A673 (cell line): ENCODE results near the gene OR51G1. TPM values are rescaled to one million over a fixed set of nuclear protein-coding genes. Genes with fewer than 3 reads are reported as not detected.

Experiments
- BruUV-seq: library from RNA; stranded (reverse); fragments of 400-500 nt; replicated peaks from 2 replicates; lab custom pipeline; 2021; lab: Mats Ljungman, UMichigan
- CTCF ChIA-PET: fragments of 300-600 bp; sonication (Branson Sonifier 250); formaldehyde crosslinking; loops from one replicate; lab custom pipeline; 2022; ENCODE audit warnings: antibody characterized with exemption; lab: Charles Lee
- POLR2A ChIA-PET: fragments of 300-600 bp; sonication (Branson Sonifier 250); formaldehyde crosslinking; loops from one replicate; lab custom pipeline; 2022; ENCODE audit warnings: antibody characterized with exemption; ENCODE audit not compliant: low non-redundant PET; lab: Charles Lee
- DNase-seq: peaks from one replicate; pipeline ENCODE4 v3.0.0-alpha.2; 2015; ENCODE audit warnings: low spot score
- H3K27ac ChIP-seq: fragments of 200-600 bp; sonication (generic); 2 replicates; pipeline ENCODE4 v1.5.1; 2016; ENCODE audit warnings: mixed run types, low read depth, mild to moderate bottlenecking, mixed read lengths, antibody characterized with exemption, low read length; ENCODE audit not compliant: poor library complexity, severe bottlenecking
- H3K27me3 ChIP-seq: fragments of 200-600 bp; sonication (generic); replicated peaks from 2 replicates; pipeline ENCODE4 v1.6.1; 2017; ENCODE audit warnings: mixed run types, low read depth, mild to moderate bottlenecking, mixed read lengths, antibody characterized with exemption, low read length; ENCODE audit not compliant: insufficient read depth, poor library complexity
- H3K36me3 ChIP-seq: fragments of 200-600 bp; sonication (generic); 2 replicates; pipeline ENCODE4 v1.6.1; 2016; ENCODE audit warnings: mixed run types, mild to moderate bottlenecking, mixed read lengths, antibody characterized with exemption, low read length; ENCODE audit not compliant: insufficient read depth, poor library complexity, severe bottlenecking
- H3K4me1 ChIP-seq: fragments of 200-600 bp; sonication (generic); 2 replicates; pipeline ENCODE4 v1.6.1; 2017; ENCODE audit warnings: mixed run types, mild to moderate bottlenecking, mixed read lengths, antibody characterized with exemption, low read length; ENCODE audit not compliant: insufficient read depth, poor library complexity, severe bottlenecking
- H3K4me3 ChIP-seq: fragments of 200-600 bp; sonication (generic); 2 replicates; pipeline ENCODE4 v1.5.1; 2016; ENCODE audit warnings: low read depth, mixed run types, mild to moderate bottlenecking, mixed read lengths, low read length; ENCODE audit not compliant: poor library complexity, severe bottlenecking
- H3K9me3 ChIP-seq: fragments of 200-600 bp; sonication (generic); 2 replicates; pipeline ENCODE4 v1.6.1; 2016; ENCODE audit warnings: mixed run types, low read depth, mild to moderate bottlenecking, mixed read lengths, antibody characterized with exemption, low read length; ENCODE audit not compliant: poor library complexity, severe bottlenecking
- EZH2 ChIP-seq: fragments of 200-600 bp; sonication (generic); IDR thresholded peaks from 2 replicates; pipeline ENCODE4 v1.6.1; 2017; ENCODE audit warnings: borderline replicate concordance, low read depth, mild to moderate bottlenecking, mixed read lengths, antibody characterized with exemption, low read length; ENCODE audit not compliant: poor library complexity, severe bottlenecking
- intact Hi-C: fragments of 100-400 bp; cut with micrococcal nuclease; formaldehyde crosslinking; loops from one replicate; pipeline ENCODE4 v1.10.0; 2022; ENCODE audit not compliant: unreplicated experiment
- total RNA-seq: library from RNA; stranded (reverse); gene quantifications from 2 replicates; pipeline ENCODE4 v1.2.3, GENCODE V29; 2021
- TF ChIP-seq, protein P1 (sequence below): fragments of 300-800, 200-600 bp; sonication (generic); conservative IDR thresholded peaks from 2 replicates; pipeline ENCODE4 v1.5.1; 2017; ENCODE audit warnings: low read depth, mild to moderate bottlenecking, antibody characterized with exemption, low read length, moderate library complexity, mixed read lengths

Gene OR51G1
- total RNA-seq, 1 experiment from 2014 or later: not detected

DNA sequence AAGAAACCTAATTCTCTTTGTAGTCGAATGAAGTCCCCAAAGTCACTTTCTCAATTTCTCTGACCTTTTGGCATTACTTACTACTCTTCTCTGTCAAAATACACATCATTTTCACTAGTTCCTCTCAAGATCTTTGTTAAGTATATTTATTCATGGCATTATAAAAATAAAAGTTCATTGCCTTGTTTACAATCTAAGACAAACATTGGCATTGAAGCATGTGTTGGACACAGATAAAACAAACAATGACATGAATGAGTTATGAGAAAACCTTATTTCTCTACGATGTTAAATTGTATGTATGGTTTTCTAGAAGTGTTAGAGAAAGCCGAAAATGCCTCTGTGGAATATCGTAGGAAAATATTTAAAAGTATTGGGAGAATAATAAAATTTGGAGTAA, 8.6 kb upstream of the OR51G1 start:
- Histone ChIP-seq H3K27ac (no peak overlapping the region), H3K4me1 (no peaks in the 10 kb centered on the region), H3K36me3 (no peaks in the 10 kb centered on the region), H3K4me3 (no peak overlapping the region), H3K9me3 (no peaks in the 10 kb centered on the region), H3K27me3 (no peaks in the 10 kb centered on the region)
- BruUV-seq: no TSS peak
- TF ChIP-seq EZH2: no peak
- TF ChIP-seq, protein P1, sequence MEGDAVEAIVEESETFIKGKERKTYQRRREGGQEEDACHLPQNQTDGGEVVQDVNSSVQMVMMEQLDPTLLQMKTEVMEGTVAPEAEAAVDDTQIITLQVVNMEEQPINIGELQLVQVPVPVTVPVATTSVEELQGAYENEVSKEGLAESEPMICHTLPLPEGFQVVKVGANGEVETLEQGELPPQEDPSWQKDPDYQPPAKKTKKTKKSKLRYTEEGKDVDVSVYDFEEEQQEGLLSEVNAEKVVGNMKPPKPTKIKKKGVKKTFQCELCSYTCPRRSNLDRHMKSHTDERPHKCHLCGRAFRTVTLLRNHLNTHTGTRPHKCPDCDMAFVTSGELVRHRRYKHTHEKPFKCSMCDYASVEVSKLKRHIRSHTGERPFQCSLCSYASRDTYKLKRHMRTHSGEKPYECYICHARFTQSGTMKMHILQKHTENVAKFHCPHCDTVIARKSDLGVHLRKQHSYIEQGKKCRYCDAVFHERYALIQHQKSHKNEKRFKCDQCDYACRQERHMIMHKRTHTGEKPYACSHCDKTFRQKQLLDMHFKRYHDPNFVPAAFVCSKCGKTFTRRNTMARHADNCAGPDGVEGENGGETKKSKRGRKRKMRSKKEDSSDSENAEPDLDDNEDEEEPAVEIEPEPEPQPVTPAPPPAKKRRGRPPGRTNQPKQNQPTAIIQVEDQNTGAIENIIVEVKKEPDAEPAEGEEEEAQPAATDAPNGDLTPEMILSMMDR: no peak
- ChIA-PET POLR2A (no interaction called here), CTCF (no interaction called here)
- intact Hi-C loops: loop anchor here (5.0 kb wide), 1 partner anchor 45 kb away; no protein-coding TSS in a partner anchor
- DNase-seq: no peak

DNA sequence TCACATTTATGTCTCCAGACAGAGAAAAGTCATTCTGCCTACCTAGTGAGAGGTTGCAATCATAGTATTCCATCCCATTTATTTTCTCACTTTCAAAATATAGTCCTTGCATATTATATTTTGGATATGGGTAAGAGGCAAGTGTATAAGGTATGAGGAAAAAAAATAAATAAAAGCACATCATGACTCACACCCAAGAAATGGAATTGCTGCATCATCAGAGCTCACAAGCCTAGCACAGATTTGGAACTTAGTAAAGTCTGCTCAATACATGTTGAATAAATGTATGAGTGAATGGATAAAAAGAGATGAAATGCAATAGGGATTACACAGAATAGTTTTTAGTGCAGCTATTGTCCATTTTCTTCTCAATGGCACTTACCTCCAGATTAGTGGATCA, 2.5 kb upstream of the OR51G1 start:
- ChIA-PET CTCF (no interaction called here), POLR2A (no interaction called here)
- Histone ChIP-seq H3K36me3 (no peaks in the 10 kb centered on the region), H3K4me3 (no peak overlapping the region), H3K4me1 (no peaks in the 10 kb centered on the region), H3K27me3 (no peaks in the 10 kb centered on the region), H3K27ac (no peak overlapping the region), H3K9me3 (no peaks in the 10 kb centered on the region)
- no peak for TF ChIP-seq EZH2
- TF ChIP-seq, protein P1: no peak
- no peak for DNase-seq
- BruUV-seq: no TSS peak
- intact Hi-C loops: no loop called here

DNA sequence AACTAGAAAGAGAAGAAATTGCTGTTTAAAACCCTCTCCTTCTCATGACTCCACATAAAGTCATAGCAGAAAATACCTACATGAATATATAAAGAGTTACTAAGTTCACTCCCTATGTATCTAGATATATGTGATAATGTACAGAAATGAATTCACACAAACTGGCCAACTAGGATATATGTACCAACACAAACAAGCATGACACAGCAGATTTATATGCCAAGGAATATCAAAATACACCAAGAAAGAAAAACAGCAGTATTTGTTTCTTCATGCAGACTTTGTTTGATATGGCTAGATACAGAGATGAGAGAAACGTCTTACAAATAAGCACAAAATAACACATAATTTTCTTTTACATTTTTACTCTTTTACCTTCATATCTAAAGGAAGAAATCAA, 1.8 kb downstream of the OR51G1 start:
- CTCF ChIA-PET: no interaction called here
- POLR2A ChIA-PET: no interaction called here
- no TSS peak for BruUV-seq
- Histone ChIP-seq H3K27me3 (no peaks in the 10 kb centered on the region), H3K4me3 (no peak overlapping the region), H3K27ac (no peak overlapping the region), H3K9me3 (no peaks in the 10 kb centered on the region), H3K4me1 (no peaks in the 10 kb centered on the region), H3K36me3 (no peaks in the 10 kb centered on the region)
- no peak for TF ChIP-seq EZH2
- TF ChIP-seq, protein P1: no peak
- intact Hi-C loops: no loop called here
- DNase-seq: no peak
